Measurements from ENCODE around the gene SPINT4. TPM values are rescaled to one million over a fixed set of nuclear protein-coding genes. Genes with fewer than 3 reads are reported as not detected.
"Not testable (repeated sequence)": the region's sequence is repeated elsewhere in the genome, so short reads cannot be mapped to it uniquely, and the experiment has no call there.

Gene SPINT4
- total RNA-seq, 4 donors from 2014 or later = not detected

DNA sequence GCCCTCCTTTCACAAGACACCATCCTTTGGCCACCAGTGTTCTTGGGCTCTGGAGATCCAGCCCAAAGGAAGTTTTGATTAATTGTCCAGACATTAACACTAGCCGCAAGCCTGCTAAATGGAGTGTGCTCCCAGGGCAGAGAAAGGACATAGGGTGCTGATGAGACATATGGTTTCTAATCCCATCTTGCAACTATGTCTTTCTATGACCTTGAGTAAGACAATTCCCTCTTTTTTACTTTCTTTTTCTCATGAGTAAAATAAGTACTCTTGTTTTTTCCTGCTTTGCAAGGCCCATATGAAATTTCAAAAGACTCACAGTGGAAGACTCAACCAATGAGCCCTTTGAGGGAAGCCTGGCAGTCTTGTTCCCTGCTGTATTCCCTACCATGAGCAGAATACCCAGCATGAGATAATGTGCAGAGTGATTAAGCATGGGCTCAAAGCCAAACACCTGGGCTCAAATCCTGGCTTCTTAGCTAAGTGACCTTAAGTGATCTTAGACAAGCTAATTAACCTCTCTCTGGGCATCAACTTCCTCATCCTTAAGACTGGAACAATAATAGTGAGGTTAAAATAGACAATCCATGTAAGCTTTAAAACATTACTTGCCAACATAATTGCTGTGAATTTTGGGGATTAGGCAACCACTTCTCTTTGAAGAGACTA, 17.0 kb upstream of the SPINT4 start, which contains the start of gene WFDC10B:
TSS of gene WFDC10B (minus strand) at position 51 of the 669 bp plus-strand sequence. CDS start 19,027 bp downstream, outside the sequence.
- DNase-seq (ENCODE audit: low spot score) (no peak), ATAC-seq (ENCODE audit: low FRiP score) (no peak)

DNA sequence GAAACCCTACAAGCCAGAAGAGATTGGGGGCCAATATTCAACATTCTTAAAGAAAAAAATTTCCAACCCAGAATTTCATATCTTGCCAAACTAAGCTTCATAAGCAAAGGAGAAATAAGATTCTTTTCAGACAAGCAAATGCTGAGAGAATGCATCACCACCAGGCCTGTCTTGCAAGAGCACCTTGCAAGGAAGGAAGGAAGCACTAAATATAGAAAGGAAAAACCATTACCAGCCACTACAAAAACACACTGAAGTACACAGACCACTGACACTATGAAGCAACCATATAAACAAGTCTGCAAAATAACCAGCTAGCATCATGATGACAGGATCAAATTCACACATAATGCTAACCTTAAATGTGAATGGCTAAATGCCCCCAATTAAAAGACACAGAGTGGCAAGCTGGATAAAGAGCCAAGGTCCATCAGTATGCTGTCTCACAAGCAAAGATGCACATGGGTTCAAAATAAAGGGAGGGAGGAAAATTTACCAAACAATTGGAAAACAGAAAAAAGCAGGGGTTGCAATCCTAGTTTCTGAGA, 5.9 kb upstream of the SPINT4 start:
- not testable (repeated sequence) for ATAC-seq (ENCODE audit: low FRiP score); DNase-seq (ENCODE audit: low spot score)

More for the DNA sequence above, 17.0 kb upstream of the SPINT4 start, which contains the start of gene WFDC10B:
- TF ChIP-seq, protein P1, sequence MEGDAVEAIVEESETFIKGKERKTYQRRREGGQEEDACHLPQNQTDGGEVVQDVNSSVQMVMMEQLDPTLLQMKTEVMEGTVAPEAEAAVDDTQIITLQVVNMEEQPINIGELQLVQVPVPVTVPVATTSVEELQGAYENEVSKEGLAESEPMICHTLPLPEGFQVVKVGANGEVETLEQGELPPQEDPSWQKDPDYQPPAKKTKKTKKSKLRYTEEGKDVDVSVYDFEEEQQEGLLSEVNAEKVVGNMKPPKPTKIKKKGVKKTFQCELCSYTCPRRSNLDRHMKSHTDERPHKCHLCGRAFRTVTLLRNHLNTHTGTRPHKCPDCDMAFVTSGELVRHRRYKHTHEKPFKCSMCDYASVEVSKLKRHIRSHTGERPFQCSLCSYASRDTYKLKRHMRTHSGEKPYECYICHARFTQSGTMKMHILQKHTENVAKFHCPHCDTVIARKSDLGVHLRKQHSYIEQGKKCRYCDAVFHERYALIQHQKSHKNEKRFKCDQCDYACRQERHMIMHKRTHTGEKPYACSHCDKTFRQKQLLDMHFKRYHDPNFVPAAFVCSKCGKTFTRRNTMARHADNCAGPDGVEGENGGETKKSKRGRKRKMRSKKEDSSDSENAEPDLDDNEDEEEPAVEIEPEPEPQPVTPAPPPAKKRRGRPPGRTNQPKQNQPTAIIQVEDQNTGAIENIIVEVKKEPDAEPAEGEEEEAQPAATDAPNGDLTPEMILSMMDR (IDR thresholded peaks at IDR 0.05) = no peak

DNA sequence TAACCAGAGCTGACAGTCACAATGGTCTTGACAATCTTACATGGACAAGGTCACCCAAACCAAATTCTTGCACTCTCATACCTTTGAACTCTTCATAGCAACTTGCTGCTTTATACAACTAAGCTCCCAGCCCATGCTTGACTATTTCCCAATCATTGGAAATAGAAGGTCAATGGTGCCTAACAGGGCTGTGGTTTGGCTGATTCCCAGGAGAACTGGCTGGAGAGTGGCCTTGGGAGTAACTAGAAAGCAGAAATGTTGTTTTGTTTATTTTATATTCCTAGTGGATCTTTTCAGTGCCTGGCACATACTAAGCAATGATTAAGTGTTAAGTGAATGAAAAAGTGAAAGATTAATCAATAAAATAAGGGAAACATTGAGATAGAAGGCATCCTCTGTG, 3.0 kb downstream of the SPINT4 start:
- DNase-seq (ENCODE audit: low spot score) (no peak), ATAC-seq (ENCODE audit: low FRiP score) (no peak)
- TF ChIP-seq, protein P1 (IDR thresholded peaks at IDR 0.05) = no peak

DNA sequence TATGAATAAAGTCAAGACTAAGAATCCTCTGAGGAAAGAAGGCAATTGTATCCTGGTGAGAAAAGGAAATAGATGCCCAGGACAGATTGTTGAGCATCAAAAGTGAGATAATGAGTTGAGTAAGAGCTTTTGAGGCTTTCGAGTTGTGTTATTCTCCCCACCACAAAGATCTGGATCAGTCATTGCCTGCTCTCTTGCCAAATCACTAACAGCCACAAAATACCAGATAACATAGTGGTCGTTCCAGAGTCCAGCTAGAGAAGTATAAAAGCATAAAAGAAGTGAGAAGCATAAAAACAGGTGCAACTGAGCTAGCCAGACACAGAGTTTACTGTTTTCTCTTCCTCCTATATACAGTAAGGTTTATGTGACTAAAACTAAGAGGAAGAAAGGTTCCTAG, 4.9 kb downstream of the SPINT4 start:
- DNase-seq (ENCODE audit: low spot score) (no peak), ATAC-seq (ENCODE audit: low FRiP score) (no peak)
- TF ChIP-seq, protein P1 (IDR thresholded peaks at IDR 0.05) = no peak

DNA sequence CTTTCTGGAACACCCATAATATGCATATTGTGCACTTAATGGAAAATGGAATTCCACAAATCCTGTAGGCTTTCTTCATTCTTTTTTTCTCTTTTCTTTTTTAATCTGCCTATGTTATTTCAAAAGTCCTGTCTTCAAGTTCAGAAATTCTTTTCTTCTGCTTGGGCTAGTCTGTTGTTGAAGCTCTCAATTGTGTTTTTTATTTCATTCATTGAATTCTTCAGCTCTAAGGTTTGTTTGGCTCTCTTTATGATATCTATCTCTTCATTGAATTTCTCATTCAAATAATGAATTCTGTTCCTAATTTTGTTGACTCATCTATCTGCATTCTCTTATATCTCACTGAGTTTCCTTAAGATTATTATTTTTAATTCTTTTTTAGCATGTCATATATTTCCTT, 10.1 kb downstream of the SPINT4 start:
- TF ChIP-seq, protein P1 (IDR thresholded peaks at IDR 0.05) = no peak
- DNase-seq (ENCODE audit: low spot score) (no peak), ATAC-seq (ENCODE audit: low FRiP score) (no peak)

DNA sequence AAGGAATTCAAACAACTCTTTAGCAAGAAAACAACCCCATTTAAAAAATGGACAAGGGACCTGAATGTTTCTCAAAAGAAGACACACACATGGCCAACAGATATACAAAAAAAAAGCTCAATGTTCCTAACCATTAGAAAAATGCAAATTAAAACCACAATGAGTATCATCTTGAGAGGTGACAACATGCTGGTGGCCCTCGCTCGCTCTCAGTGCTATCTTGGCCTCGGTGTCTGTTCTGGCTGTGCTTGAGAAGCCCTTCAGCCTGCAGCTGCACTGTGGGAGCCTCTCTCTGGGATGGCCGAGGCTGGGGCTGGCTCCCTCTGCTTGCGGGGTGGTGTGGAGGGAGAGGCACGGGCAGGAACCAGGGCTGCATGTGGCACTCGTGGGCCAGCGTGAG, 13.4 kb downstream of the SPINT4 start:
- TF ChIP-seq, protein P1 (IDR thresholded peaks at IDR 0.05) = no peak
- no peak for ATAC-seq (ENCODE audit: low FRiP score)
- DNase-seq (ENCODE audit: low spot score) = no peak

DNA sequence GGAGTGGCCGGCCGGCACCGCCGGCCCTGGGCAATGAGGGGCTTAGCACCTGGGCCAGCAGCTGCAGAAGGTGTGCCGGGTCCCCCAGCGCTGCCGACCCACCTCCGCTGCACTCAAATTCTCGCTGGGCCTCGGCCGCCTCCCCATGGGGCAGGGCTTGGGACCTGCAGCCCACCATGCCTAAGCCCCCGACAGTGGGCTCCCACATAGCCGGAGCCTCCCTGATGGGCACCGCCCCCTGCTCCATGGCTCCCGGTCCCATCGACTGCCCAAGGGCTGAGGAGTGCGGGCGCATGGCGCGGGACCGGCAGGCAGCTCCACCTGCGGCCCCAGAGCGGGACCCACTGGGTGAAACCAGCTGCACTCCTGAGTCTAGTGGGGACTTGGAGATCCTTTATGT, 13.8 kb downstream of the SPINT4 start:
- ATAC-seq (ENCODE audit: low FRiP score) (no peak), DNase-seq (ENCODE audit: low spot score) (no peak)
- TF ChIP-seq, protein P1 (IDR thresholded peaks at IDR 0.05) = no peak

Data from omental fat pad (tissue), 4 donors.